Measurements from ENCODE around the gene CD7.

Gene CD7

GRCh38 chr17:82273327-82274133 lies 43.9 kb downstream of the CD7 start, which contains the start of gene CSNK1D:
Gene CSNK1D, minus strand, starts transcription at chr17:82273700. Its CDS starts 319 bp downstream, at chr17:82273381.
- Histone ChIP-seq H3K4me2 (ENCODE audit: low read depth, low read length, poor library complexity, severe bottlenecking) (peak within 1 kb of the TSS; percentile 65), H3K36me3 (ENCODE audit: low read length) (peaks cover 5% of the 10 kb centered on the region; the same call in 1 of the 2 replicates), H3K9me2 (replicated peaks; ENCODE audit: insufficient read depth, low read length) (no peaks in the 10 kb centered on the region), H3K4me3 (ENCODE audit: insufficient read depth, low read length, poor library complexity, severe bottlenecking) (peak within 1 kb of the TSS; percentile 95), H4K20me1 (ENCODE audit: low read depth, low read length) (peaks cover 18% of the 10 kb centered on the region), H3F3A (ENCODE audit: insufficient read depth) (peaks cover 3% of the 10 kb centered on the region; the same call in 1 of the 2 replicates), H3K27ac (ENCODE audit: low read depth, low read length) (peak within 1 kb of the TSS; percentile 84), H3K79me2 (ENCODE audit: insufficient read depth, low read length) (peaks cover 44% of the 10 kb centered on the region), H3K27me3 (ENCODE audit: low read length) (no peaks in the 10 kb centered on the region), H3K9ac (ENCODE audit: low read length) (peak within 1 kb of the TSS; percentile 98), H2AFZ (ENCODE audit: low read depth, low read length, severe bottlenecking) (peak within 1 kb of the TSS; percentile 93), H3K9me3 (ENCODE audit: insufficient read depth, low read length) (no peaks in the 10 kb centered on the region)
- TF ChIP-seq CTCF (IDR thresholded peaks at IDR 0.05; ENCODE audit: insufficient read depth, low read length, poor library complexity, severe bottlenecking), result no peak
- no peak for TF ChIP-seq EZH2phosphoT487 (conservative IDR thresholded peaks at IDR 0.05; ENCODE audit: low read length)

- Histone ChIP-seq H3K9ac (ENCODE audit: low read length) (peak overlapping the region; percentile 98), H4K20me1 (ENCODE audit: low read depth, low read length) (peaks cover 21% of the 10 kb centered on the region), H3K9me2 (replicated peaks; ENCODE audit: insufficient read depth, low read length) (no peaks in the 10 kb centered on the region), H3K27me3 (ENCODE audit: low read length) (no peaks in the 10 kb centered on the region), H3F3A (ENCODE audit: insufficient read depth) (peaks cover 3% of the 10 kb centered on the region; the same call in 1 of the 2 replicates), H3K4me3 (ENCODE audit: insufficient read depth, low read length, poor library complexity, severe bottlenecking) (peak overlapping the region; percentile 95), H3K79me2 (ENCODE audit: insufficient read depth, low read length) (peaks cover 52% of the 10 kb centered on the region), H3K9me3 (ENCODE audit: insufficient read depth, low read length) (no peaks in the 10 kb centered on the region), H3K27ac (ENCODE audit: low read depth, low read length) (peak overlapping the region; percentile 84), H3K4me2 (ENCODE audit: low read depth, low read length, poor library complexity, severe bottlenecking) (peak overlapping the region; percentile 65), H2AFZ (ENCODE audit: low read depth, low read length, severe bottlenecking) (peak overlapping the region; percentile 93), H3K36me3 (ENCODE audit: low read length) (peaks cover 5% of the 10 kb centered on the region; the same call in 1 of the 2 replicates)
- TF ChIP-seq EZH2phosphoT487 (conservative IDR thresholded peaks at IDR 0.05; ENCODE audit: low read length) (no peak), CTCF (IDR thresholded peaks at IDR 0.05; ENCODE audit: insufficient read depth, low read length, poor library complexity, severe bottlenecking) (no peak)
Observed at GRCh38 chr17:82272495-82273326, 44.7 kb downstream of the CD7 start.

DNA sequence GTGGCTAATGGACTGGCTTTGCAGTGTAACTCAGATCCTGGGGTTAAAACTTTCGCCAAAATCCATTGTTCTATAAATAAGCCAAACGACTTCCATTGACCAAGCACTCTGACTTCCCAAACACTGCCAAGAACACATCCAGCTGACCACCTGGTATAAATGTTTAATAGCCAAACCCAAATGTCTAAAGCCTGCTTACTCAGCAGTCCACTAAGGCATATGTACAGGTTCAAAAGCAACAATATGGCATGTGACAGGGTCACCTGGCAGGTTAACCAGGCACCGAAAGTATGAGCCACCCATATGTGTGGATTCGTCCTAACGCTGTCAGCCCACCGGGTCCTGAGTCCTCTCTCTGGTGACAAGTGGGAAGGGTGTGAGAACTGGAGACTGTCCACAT lies 46.0 kb downstream of the CD7 start:
- Histone ChIP-seq H3K9me3 (ENCODE audit: insufficient read depth, low read length) (no peaks in the 10 kb centered on the region), H3K79me2 (ENCODE audit: insufficient read depth, low read length) (peaks cover 64% of the 10 kb centered on the region), H3K4me3 (ENCODE audit: insufficient read depth, low read length, poor library complexity, severe bottlenecking) (no peak overlapping the region), H3K27ac (ENCODE audit: low read depth, low read length) (no peak overlapping the region), H3K4me2 (ENCODE audit: low read depth, low read length, poor library complexity, severe bottlenecking) (no peak overlapping the region), H2AFZ (ENCODE audit: low read depth, low read length, severe bottlenecking) (no peak overlapping the region), H3F3A (ENCODE audit: insufficient read depth) (peaks cover 3% of the 10 kb centered on the region; the same call in 1 of the 2 replicates), H3K27me3 (ENCODE audit: low read length) (no peaks in the 10 kb centered on the region), H4K20me1 (ENCODE audit: low read depth, low read length) (peaks cover 21% of the 10 kb centered on the region), H3K9ac (ENCODE audit: low read length) (no peak overlapping the region), H3K36me3 (ENCODE audit: low read length) (peaks cover 5% of the 10 kb centered on the region; the same call in 1 of the 2 replicates), H3K9me2 (replicated peaks; ENCODE audit: insufficient read depth, low read length) (no peaks in the 10 kb centered on the region)
- TF ChIP-seq CTCF (IDR thresholded peaks at IDR 0.05; ENCODE audit: insufficient read depth, low read length, poor library complexity, severe bottlenecking) (no peak), EZH2phosphoT487 (conservative IDR thresholded peaks at IDR 0.05; ENCODE audit: low read length) (no peak)

Measured in SU-DHL-6 (cell line).